HG03439 (cell line): ENCODE results near the gene WNT16.

Experiments used
- ATAC-seq: cut with Tn5 transposase; IDR thresholded peaks from one replicate; pipeline ENCODE4 v1.9.1; 2021; ENCODE audit warnings: mild to moderate bottlenecking, moderate library complexity; ENCODE audit not compliant: unreplicated experiment

Gene WNT16

DNA sequence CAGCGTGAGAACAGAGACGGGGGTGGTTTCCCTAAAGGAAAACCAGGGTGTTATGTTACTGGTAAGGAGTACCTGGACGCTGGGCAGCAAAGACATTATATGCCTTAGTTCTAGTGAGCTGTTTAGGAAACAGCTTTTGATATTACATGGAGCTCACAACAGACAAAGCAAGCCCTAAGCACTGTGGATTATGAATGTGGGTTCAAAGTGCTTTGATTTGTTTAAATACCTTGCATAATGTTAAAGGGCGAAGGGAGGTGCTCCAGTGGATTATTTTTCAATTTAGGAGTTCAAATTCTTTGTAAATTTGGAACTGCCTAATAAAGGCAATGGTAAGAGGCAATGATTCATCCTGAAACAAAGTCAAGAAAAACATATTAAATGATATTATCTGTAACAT, 13.8 kb downstream of the WNT16 start:
- ATAC-seq = no peak

DNA sequence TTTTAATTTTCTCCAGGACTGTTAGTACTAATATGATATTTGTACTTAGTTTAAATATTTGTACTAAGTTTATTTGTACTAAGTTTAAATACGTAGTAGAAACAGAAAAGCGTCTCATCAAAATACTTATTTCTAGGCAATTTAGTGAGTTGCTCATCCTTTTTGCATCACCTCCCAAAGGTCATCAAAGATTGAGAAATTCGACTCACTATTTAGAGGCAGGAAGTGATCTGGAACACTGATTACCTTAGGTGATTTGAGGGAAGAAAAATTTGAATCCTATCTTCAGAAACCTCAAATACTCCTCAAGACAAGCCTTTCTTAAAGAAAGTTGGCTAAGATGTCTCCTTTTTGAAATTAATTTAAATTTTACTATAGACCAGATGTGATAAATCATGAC, 14.5 kb downstream of the WNT16 start:
- ATAC-seq = no peak

DNA sequence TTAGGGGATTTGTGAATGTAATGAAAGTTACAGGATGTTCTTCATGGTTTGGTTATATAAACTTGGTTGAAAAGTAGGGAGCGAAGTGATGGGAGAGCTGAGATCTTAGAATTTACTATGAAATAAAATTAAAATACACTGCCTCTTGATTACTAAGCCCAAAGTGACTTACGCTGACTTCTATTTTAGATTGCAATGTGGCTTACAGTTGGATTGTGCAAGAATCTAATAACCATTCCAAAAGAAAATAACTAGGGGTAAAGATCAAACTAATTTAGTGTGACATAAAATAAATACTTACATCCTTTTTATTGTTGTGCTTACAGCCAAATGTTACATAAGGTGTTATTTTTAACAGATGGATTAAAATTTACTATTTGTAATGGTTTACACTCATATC, 15.3 kb downstream of the WNT16 start:
- ATAC-seq = no peak

DNA sequence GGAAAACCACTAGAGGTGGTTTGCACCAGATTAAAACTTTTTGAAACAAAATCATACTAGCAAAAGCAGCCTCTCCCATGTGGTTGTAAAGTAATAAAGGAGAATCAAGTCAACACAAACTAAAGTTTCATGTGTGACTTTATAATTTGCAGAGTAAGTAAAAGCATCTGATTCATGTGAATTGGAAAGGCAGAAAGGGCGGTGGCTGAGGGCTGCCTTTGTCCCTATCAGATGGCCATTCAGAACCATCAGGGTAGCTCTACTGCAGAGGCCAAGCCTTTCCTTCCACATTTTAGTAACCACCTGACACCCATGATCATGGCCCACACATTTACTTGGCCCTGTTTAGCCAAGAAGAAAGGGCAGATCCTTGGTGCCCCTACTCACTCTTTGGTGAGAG, 15.7 kb downstream of the WNT16 start:
- ATAC-seq = no peak

DNA sequence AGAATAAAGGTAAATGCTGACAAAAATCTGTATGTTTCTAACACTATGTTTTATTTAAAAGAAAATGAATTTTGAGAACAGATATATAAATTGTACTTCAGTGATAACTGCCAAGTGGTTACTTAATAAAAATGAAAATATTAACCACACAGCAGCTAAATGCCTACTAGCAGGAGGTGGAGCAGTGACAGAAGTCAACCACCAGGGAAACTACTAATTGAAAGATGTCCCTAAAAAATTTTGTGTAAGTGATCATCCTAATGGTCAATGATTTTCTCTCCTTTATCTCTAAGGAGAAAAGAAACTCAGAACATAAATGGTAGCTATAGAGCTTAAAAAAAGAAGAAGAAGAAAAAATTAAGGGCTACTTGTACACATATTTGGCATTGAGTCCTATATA, 22.9 kb downstream of the WNT16 start:
- no peak for ATAC-seq

DNA sequence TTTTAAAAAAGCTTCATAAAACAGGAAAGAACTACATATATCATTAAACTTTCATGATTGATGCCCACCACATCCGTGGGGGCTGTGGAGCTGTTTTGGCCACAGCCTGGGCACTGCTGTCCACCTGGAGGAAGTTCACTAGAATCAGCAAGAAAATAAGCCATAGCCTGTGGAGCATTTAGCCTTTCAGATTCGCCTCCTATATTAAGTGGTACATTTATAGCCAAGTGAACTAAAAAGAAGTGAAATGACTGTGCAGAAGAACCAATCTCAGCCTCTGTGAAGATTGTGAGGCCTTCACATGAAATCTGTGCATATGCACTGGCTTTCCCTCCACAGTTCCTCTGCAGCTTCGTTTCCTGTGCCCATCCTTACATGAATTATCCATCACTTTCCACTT, 23.5 kb downstream of the WNT16 start:
- no peak for ATAC-seq

DNA sequence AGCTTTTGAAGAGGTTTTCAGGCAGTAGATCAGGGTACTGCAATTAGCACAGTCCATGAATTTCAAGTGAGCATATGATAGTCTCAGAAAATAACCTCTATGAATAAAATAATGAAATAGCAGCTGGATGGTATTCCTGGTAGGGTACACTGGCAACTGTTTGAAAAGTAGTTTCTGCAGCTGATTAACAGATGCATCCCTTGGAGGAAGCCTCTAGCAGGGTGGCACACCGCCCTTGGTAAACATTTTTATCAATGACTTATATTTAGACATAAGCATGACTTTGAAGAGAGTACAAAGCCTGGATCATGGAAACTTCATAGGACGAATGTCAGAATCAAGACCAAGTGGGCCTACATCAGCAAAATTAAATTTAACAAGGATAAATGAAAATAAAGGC, 26.8 kb downstream of the WNT16 start:
- no peak for ATAC-seq

DNA sequence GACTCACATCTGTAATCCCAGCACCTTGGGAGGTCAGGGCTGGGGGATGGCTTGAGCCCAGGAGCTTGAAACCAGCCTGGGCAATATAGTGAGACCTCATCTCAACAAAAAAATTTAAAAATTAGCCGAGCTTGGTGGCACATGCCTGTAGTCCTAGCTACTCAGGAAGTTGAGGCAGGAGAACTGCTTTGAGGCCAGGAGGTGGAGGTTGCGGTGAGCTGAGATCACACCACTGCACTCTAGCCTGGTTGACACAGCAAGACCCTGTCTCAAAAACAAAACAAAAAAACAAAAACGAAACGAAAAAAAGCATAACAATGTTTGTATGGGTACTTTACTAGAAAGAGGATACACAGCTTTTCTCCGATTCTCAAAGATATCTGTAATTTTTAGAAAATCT, 31.8 kb downstream of the WNT16 start:
- ATAC-seq = no peak

DNA sequence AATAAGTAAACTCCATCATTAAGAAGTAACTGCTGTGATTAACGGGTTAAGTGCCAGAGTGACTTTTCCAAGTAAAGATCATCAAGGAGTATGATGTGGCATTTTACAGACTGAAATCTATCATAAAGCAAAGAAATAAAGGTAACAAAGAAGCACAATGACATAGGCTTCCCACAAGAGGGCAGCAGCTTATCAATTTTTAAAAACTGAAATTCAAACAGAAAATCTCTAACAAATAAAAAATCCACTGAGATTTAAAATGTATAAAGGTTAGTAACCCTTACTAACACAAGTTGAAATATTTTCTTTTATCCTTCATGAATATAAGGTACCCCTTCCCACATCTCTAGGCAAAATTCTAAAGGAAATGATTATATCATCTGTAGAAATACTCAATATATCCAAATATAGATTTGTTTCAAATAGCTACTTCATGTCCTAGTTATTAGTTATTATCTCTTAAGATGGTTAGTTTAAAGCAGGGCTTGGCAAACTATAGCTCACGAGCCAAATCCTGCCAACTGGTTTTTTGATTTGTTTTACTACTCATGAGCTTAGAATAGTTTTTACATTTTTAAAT, 38.1 kb downstream of the WNT16 start:
- no peak for ATAC-seq

DNA sequence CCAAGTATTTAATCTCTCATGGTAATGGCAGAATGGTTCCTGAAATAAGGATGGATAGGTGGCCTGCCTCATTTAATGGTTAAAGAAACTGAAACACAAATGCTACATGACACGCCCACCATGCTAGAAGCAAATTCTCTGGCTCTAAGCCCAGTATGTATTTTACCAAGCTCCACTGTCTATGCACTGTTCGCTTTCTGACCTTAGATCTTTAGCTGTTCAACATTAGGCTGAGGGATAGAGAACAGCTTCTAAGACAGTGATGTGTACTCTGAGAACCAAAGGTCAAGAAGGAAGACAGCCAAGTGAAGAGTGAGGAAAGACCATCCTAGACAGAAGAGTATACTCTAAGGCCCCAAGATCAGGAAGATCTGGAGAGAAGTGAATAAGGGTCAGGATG, 40.7 kb downstream of the WNT16 start:
- ATAC-seq = peak; percentile 38

DNA sequence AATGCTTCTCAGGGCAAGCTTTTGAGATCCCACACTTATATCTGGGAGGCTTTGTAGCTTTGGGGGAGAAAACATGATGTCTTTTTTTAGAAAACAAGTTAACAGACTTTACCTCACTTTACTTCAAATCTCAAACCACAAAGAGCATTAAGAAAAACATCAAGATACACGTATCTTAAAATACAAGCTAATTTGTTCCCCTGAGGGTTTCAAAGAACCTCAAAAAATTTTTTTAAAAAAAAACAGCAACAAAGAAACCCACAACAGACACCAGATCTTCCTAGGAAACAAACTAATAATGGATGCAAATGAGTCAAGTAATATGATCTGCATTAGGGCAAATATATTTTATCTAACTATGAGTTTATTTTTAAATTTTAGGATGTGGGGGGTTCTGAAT, 42.6 kb downstream of the WNT16 start:
- ATAC-seq = no peak

DNA sequence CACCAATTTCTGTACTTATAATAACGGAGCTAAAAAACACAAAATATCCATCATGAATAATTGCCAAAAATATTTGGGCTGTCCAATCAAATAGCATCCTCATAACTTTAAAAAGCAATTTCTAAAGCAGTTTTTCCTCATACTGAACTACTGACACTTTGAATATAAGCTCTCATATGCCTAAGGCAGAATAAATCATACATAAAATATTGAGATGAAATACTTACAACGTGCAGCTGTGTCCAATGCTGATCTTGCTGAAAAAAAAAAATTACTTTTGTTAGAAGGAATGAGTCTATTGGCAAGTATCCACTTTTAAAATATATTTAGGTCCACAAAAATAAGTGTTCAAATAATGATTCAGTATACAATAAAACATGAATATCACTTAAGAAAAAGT, 43.1 kb downstream of the WNT16 start:
- ATAC-seq = no peak

DNA sequence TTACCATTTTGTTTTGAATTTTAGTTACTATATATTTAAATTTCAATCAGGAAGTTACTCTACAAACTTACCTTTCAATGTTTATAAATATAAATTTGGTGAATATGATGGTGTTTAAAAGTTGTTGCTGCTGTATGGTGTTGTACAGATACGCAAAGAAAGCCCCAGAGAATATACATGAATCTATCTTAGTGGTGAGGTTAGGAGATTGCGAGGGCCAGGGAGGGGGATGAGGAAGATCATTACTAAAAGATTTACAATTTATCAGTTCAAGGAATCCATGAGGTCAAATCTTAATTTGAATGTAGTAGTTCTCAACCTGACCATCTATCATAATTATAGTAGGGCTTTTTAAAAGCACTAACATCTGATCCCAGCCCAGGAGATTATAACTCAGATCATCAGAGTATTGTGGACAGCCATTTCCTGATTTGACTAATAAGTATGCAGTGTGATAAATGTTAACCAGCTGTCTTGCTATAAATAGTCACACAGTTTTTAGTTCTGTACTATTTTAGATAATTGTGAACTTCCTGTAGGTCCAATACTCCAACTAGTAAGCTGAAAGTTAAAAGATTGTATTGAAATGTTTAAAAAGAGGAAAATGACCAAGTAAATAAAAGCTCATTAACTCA, 43.7 kb downstream of the WNT16 start:
- ATAC-seq = peak; percentile 89

DNA sequence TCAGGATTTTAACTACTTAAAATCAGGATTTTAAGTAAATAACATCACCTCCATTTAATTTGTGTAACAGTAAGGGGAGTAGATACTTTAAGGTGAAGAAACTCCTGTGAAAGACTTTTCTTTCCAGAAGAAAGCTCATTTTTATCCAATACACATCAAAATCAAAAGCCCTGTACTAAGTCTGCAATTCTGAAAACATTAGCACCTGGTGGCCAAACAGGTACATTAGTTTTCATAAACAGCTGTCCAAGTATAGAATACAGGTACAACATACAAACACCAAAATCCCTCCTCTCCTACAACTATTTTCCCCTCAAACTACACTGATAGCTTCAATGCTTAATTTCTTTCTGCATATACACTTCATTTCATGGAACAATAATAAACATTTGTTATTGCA, 44.4 kb downstream of the WNT16 start:
- ATAC-seq = no peak

DNA sequence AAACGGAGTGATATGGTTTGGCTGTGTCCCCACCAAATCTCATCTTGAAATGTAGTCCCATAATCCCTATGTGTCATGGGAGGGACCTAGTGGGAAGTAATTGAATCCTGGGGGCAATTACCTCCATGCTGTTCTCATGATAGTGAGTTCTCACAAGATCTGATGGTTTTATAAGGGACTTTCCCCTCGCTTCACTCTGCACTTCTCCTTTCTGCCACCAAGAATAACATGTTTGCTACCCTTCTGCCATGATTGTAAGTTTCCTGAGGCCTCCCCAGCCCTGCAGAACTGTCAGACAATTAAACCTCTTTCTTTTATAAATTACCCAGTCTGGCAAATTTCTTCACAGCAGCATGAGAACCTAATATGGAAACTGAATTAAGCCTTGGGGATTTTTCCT, 48.2 kb downstream of the WNT16 start:
- no peak for ATAC-seq

DNA sequence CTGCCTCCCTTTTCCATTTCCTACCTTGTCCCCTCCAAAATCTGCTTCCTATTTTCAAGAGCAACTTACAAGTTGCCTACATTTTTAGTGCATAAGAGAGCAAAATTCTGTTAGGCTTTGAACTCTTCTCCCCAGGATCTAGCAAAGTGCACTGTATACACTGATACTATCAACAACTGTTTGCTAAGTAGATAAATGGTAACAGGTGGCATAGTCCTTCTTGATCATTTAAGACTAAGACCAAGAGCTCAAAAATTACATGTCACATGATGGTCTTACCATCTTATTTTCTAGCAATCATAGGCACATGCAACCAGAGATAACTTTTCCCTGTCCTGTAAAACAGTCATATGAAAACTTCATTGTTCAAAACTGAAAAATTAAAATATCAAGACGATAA, 51.1 kb downstream of the WNT16 start:
- no peak for ATAC-seq

DNA sequence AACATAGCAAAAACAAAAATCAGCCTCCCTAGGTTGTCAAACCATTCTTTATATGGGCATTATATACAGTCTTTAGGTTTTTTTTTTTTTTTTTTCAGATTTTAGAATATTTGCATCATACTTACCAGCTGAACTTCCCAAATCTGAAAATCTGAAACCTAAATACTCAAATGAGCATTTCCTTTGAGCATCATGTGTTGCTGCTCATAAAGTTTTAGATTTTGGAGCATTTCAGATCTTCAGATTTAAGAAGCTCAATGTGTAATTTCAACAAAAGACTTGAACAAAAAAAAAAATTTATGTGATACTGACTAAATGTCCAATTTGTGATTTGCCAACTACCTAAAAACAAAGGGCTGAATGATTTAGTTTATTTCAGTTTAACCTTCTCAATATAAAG, 53.7 kb downstream of the WNT16 start:
- no peak for ATAC-seq

DNA sequence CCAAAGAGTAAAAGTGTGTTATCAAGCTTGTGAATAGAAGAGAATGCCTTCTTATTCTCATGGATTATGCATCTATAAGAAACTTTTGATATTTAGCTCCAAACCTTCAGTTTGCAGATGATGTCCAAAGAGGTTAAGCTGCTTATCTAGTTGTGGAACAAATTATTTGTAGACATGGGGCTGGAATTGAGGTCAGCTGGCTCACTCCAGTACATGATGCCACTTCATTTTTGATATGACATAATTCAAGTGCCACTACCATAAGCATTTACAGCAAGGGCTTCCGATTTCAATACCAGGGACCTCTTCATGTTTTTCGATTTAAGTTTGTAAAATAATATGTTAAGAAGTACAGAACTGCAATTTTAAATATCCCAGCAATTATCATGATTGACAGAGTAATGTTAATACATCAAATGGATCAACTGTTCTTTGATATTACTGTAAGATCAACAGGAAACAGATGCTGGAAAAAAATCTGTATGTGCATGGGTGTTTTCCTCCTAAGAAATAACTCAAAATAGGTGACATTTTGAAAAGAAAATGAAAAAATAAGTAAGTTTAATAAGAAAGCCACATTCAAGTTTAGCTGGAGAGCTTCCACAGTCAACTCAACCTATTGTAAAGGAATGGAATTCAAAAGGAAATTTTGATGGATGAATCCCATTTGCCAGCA, 54.6 kb downstream of the WNT16 start:
- no peak for ATAC-seq

DNA sequence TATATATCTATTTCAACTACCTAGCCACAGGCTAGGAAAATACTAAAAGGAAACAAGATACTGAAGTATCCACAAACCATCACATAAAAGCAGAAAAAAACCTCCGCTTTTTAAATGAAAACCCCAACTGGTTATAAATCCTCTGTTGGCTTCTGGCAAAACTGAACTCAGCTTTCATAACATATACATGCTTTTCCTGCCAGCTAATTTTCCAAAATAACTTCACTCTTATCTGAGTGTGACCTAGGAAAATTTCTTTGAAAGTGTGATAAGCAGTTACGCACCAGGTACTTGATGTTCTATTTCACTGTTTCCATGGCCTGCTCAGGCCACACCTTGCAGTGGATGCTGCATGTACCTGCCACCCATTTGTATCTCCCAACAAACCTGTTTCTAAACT, 55.5 kb downstream of the WNT16 start:
- ATAC-seq = no peak

DNA sequence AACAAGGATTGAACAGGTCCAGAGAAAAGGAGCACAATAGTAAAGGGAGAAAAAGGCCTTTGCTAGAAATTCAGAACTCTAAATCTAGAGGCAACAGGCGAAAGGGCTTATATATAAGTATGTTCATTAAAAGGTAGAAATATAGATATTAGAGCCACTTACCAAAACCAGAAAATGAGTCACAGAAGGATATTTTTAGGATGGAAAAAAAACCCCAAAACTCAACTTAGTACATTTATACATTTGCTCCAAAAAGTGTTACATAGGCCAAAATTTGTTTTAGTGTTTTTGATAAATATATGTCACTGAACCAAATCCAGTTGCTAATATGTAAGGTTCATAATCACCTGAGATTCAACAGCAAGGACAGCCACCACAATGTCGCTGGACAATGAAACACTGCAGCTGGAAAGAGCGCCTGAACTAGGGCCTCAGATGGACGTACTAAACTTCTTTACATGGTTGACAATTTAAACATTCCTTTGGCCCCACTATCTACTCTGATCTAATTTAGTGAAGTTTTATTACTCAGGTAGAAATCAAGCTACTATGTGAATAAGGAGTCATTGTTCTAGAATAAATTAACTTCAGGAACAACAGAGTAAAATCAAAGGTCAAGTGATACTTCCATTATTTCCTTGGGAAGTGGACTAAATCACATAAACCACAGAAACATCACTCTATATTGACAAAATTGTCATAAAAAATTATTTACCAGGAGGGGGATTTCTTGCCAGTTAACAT, 56.4 kb downstream of the WNT16 start:
- no peak for ATAC-seq

DNA sequence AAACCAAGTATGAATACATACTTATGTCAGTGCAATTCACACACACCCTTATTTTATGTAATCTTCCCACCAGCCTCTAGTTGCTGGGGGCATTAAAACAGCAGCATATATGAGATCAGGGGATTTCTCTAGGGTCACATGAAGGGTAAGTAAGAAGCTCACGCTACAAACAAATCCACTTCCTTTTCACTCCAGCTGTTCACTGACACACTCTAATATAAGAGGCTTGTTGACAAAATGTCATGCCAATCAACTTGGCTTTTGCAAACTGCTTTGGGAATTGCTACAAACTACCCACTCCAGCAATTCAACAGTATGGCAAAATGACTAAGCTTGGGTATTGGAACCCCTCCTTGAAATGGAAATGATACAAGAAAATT, 57.0 kb downstream of the WNT16 start:
- ATAC-seq = peak; percentile 78

DNA sequence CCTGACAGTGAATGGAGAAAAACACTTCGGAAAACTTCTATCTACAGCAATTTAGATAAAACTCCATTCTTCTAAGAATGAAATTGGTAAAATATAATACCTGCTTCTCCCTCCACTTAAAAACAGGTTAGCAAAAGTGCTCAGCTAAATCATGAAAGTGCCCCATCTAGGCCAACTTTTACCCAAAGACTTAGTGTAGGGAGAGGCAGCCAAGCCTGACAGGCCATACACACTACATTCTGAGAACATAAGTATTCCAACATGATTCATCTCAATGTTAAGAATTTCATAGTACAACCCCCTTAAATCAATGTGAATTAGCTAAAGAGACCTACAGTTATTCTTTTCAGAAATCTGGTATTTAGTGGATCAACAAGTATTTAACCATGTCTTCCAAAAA, 60.1 kb downstream of the WNT16 start:
- no peak for ATAC-seq
